ENCODE data around the gene NCBP2.
A peak's percentile ranks its signal among the peaks of the same experiment; 100 is the strongest.

Gene NCBP2

DNA sequence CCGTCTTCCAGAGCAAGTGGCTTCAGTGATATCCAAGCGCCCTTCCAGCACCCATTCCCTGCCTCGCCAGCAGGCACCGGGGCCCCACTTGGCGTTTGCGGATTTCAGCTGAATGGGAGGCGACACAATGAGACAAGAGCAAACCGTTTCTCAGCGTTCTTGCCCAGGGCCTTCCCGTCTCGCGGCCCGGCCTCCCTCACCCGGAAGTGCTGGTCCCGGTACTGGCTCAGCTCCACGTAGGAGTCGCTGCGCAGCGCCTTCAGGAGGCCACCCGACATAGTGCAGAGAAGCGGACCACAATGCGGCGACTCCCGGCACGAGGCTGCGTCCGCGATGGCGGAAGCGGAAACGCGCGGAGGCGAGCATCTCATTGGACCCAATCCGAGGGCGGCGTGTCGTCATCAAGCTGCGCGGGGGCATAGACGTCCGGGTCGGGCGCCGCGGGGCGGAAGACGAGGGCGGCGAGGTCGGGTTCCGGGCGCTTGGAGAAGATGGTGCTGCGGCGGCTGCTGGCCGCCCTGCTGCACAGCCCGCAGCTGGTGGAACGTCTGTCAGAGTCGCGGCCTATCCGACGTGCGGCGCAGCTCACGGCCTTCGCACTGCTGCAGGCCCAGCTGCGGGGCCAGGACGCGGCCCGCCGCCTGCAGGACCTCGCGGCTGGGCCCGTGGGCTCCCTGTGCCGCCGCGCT, at the start of gene NCBP2:
Gene NCBP2, minus strand, starts transcription at position 303 of the 689 bp plus-strand sequence. Its CDS starts 25 bp downstream, at position 278.
- peak; percentile 96 for DNase-seq

DNA sequence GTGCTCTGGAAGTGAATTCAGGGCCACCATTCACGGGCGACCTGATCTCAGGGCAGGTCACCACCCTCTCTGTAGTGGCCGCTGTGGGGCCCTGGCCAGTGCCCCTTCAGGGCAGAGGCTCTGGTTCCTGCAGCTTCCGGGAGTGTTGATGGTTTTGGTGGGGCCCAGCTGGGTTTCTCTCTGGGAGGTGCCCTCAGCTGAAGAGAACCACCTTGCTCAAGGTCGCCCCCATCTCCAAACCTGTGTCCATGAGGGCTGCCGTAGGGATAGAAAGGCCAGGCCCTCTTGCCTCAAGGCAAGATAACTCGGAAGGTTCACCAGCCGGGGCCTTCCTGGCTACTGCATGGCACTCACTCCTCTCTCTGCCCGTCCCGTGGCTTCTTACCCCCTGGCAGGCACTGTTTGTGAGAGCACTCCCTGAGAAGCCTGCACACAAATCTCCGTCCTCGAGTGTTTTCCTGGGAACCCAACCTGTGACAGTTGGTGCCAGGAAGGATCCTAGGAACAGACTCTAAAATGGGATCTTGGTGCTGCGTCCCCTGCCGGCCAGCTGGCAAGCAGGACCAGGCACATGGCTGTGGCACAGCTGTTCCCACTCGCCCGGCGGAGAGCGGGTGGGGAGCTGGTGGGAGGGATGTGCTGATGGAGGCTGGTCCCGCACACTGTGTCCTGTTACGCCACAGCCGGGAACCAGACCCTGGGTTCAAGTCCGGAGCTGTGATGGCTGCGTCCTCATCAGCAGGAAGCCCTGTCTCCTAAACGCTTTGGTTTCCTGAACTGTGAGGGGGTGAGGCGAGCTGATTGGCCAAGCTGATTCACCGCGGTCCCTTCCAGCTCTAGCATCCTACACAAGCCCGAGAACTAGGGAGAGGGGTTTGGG, 49.5 kb upstream of the NCBP2 start:
- DNase-seq: no peak

DNA sequence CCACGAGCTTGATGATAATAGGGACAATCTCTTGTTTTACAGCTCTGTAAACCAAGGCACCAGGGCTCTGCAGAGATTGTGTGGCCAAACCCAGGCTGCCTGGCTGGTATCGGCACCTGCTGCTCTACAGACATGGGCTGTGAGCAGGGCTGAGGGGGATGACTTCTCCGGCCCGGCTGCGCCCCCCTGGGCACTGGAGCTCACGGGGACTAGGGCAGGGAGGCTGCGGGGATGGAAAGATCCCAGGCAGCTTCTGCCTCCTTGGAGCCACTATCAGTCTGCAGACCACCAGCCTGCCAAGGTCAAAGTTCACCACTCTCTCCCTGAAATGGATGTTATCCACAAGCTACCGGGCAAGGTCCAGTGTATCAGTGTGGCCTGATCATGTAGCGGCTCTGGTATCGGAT, 48.3 kb upstream of the NCBP2 start:
- no peak for DNase-seq

DNA sequence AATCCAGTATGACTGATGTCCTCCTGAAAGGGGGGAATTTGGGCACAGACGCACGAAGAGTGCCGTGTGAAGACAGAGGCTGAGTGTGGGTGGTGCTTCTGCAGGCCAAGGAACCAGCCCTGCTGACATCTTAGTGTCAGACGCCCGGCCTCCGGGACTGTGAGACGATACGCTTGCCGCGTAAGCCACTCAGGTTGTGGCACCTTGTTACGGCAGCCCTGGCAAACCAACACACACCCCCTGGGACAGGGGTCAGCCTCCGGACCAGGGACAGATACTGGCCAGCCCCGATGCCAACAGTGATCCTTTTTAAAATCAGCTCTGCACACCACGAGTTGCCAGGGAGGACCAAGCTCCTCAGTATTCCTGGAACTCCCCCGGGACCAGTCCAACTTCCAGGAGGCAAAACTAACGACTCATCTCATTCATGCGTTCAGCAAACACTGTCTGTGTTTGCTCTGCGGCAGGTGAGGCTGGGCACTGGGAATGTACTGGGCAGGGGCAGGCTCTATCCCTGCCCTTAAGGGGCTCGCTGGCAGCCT, 47.5 kb upstream of the NCBP2 start:
- DNase-seq: no peak

DNA sequence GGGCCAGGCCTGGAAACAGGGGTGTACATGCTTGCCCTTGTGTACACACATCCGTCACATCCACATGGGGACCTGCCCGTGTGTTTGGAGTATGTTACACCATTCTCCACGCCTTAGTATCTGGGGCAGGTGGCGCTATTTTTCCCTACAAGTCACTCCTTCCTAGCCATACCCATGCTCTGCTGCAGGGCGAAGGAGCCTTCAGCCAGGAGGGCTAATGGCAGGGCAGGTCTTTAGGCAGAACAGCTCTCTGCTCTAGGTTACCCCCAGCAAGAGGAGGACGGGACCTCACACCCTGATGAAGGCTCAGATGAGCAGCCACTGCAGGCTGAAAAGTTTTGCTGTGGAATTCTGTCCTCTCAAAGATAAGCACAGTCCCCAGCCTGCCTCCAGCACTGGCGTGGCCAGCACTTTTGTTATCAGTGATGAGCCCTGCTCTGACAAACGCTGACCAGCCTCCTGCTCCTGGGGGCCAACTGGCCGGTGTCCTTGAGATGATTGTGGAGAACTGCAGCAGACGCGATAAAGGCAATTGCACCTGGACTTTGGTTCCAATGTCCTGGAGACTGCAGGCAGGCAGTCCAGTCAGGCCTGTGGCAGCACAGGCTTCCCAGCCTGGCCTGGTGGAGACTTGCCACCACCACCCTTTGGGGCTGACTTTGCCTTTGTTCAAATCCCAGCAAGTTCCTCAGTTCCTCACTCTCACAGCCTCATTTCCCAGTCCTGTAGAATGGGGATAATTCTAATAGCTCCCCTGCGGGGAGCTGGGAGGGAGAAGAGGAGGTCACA, 46.1 kb upstream of the NCBP2 start:
- DNase-seq: no peak

DNA sequence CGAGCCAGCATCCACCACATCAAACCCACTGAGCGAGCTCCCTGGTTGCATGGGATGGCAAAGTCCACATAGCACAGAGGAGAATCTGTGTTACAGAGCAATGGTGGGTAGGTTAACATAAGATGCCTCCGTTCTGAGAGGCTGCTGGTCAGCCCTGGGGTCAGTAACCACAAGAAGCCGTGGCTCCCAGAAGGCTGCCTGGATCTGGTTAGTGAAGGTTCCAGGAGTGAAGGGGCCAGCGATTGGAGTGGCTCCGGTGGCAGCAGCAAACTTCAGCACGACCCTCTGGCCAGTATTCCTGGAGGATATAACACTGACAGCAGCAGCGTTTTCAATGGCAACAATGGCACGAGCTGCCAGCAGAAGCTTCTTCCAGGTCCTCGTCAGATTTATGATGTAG, 44.7 kb upstream of the NCBP2 start:
- DNase-seq: no peak

DNA sequence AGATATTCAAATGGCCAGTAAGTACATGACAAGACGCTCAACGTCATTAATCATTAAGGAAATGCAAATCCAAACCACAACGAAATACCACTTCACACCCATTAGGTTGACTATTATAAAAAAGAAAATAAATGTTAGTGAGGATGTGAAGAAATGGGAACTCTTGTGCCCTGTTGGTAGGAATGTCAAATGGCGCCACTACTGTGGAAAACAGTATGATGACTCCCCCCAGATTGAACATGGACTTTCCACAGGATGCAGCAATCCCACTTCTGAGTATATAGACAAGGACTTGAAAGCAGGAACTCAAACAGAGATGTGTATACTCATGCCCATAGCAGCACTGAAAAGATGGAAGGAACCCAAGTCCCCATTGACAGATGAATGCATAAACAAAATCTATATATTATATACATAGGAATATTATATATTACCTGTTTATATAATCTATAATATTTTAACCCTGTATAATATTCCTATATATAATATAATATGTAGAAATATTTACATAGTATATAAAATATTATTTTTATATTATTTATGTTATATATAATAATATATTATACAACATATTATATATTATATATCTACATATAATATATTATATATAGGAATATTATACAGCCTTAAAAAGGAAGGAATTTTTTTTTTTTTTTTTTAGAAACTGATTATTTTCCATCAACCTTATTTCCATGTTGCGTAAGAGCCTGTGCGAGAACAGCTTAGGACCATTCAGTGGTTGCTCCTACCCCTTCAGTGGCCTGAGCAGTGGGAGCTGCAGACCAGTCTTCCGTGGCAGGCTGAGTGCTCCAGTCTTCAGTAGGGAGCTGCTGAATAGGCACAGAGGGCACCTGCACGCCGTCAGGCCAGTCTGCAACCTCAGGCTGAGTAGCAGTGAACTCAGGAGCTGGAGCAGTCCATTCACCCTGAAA, 43.9 kb upstream of the NCBP2 start:
- no peak for DNase-seq

DNA sequence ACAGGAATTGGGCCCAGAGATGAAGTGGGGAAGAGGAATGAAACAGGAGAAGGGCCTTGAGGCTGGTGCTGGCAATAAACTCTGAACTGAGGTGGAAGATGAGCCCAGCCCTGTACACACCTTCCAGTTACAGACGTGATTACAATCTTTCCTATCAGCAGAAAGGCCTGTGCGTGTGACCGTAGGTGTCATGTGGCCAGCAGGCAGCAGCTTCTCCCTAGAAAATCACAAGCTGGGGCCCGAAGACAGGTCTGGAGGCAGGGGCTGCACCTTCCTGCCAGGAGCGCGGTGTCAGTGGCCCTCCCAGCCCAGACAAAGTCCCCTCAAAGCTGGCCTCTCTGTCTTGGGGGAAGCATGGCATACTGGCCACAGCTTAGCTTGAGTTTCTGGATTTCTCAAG, 43.0 kb upstream of the NCBP2 start:
- DNase-seq: no peak

DNA sequence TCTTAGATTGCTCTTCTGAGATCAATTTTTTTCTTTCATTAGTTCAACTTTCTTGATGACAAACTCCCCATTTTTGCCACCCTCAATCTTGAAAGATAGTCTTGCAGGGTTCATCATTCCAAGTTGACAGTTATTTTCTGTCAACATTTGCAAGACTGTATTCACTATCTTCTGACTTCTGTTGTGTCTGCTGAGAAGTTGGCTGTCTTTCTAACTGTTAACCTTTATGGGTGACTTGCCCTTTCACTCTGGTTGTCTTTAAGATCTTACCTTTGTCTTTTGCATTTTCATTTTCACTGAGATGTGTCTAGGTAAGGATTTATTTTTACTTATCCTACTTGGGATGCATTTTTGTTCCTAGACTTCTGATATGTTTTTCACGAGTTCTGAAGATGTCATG, 40.9 kb upstream of the NCBP2 start:
- DNase-seq: no peak

DNA sequence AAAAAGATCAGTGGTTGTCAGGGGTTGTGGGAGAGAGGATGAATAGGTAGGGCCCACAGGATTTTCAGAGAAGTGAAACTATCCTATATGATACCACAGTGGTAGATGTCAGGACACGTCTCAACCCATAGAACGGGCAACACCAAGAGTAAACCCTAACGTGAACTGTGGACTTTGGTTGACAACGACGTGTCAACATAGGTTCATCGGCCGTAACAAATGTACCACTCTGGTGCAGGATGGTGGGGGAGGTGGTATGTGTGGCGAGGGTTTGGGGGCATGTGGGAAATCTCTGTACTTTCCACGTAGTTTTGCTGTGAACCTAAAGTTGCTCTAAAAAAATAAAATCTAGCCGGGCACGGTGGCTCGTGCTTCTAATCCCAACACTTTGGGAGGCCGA, 39.3 kb upstream of the NCBP2 start:
- DNase-seq: no peak

DNA sequence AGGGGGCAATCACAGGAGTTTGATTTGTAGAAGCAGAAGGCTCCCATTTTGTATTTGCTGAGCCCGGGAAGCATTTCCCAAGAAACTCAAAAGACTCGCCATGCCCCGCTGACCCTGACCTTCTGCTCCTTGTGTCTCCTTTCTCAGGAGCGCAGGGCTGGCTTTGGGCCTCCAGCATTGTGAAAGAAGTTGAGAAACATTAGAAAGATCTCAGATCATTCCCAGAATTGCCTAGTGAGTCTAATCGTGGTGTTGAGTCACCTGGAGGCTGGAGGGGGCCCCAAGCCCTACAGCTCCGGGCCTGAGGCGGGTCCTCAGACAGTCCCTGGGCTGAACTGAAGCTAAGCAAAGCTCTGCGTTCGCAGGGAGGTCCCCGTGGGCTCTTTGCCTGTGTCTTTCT, 37.2 kb upstream of the NCBP2 start:
- no peak for DNase-seq

DNA sequence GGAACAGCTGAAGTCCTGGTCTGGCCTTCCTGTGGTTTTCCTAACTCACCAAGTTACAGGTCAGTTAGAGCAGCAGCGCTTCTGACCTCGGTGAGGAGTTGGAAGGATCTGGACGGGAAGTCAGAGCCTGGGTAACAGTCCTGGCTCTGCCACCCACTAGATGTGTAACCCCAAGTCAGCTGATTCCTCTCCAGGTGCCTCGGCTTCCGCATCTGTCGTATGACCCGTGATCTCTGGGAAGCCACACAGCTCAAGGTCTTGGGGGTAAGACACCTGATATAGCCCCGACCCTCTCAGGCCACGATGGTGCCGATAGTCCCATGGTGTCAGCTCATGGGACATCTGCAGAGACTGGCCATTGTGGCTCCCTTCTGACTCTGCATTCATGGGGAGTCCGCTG, 34.6 kb upstream of the NCBP2 start:
- DNase-seq: no peak

DNA sequence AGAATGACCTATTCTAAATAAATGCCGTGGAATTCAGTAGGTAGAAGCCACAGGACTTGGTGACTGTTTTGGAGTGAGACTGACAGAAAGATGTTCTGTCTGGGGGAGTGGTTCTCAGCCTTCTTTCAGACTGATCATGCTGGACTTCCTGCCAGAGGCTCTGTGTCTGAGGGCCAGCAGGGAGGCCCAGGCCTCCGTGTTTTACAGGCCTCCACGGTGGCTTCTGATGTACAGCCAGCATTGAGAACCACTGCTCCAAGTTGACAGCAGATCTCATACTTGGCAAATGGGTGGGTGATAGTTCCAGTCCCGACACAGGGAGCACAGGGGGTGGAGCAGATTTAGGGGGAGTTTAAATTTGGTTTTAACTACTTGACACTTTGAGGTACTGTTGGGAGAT, 33.0 kb upstream of the NCBP2 start:
- no peak for DNase-seq

DNA sequence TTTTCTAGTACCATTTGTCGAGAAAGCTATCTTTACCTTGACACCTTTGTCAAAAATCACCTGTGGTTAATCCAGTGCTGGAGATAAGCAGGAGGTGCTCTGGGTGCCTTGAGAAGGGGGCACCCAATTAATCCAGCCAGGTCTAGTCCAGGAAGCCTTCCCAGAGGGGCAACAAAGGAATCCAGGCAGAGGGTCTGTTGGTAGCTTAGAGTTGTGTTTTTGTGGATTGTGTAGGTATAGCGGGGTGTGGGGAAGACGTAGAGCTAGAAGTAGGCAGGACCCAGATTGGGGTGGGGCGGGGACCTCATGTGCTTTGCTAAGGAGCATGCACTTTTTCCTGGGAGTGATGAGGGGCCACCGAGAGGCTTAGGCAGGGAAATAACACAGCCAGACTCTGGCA, 32.3 kb upstream of the NCBP2 start:
- no peak for DNase-seq

DNA sequence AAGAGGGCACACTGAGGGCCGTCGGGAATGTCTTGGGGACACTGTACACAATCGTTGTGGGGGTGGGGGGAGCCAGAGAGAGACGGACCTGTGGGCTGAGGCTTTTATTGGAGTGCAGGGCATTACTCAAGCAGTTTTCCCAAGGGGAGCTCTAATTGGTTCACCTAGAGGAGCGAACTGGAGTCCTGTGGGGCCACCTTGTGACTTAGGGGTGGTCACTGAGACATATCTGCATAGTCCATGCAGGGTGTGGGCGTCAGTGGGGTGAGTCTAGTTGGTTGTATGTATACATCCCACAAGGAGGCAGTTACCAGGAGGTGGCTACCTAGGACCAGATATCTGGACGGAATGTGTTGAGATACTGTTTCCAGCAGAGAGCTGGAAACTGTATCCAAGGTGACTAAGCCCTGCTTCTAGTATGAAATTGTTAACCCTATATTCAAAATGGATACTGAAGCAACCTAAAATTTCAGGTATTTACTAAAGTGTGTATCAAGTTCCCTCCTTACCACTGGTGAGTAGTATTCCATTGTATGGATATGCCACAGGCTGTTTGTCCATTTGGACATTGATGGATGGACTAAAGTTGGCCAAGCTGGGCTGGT, 28.9 kb upstream of the NCBP2 start:
- no peak for DNase-seq

DNA sequence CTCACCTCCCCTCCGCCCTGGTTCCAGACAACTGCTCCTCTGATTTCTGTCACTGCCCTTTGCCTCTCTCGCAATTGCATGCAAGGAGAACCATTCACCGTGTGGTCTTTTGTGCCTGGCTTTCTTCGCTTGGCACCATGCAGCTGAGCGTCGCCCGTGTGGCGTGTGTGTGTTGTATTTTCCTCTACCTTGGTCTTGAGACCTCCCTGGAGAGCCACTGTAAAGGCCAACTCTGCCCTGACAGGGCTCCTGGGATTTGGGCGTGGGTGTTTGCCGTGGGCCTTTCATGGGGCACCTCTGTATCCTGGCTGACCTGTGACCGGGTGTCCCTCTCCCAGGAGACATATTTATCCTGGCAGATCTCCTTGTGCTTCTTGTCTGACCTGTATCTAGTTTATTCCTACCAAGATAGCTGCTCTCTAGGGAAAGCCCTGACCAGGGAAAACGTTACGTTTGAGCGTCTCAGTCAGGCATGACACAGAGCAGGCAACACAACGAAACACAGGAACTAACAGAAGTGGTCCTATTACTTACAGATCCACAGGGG, 28.3 kb upstream of the NCBP2 start:
- no peak for DNase-seq

DNA sequence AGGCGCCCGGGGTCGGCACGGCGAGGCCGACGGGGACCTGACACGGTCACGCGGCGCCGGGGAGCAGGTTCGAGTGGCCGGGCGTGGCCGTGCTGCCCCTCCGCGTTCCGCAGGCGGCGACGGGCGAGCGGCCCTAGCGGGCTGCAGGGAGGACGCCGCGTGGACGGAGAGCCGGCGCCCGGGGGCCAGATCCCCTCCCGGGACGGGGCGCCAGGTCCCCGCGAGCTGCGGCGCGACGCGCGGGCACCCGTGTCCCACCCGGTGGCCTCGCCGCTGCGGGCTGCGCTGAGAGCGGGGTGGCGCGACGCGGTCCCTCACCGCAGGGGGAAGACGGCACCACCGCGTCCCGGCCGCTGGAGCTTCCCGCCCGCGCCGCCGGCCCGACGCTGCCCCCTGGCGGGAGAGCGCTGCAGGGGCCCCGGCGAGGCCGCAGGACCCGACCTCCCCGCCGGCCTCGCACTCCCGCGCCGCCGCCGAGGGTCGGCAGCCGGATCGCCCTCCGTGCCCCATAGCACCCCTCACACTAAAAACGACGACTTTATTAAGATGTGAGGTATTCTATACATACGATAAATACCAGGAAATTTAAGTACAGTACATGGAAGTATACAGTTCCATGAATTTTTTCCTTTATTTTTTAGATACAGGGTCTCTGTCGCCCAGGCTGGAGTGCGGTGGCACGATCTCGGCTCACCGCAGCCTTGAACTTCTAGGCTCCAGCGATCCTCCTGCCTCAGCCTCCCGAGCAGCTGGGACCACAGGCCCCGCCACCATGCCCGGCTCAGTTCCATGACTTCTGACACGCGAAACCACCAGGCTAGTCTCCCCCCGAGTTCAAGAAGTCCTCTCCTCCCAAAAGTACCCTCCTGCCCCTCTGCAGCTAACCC, 27.6 kb upstream of the NCBP2 start:
- DNase-seq: no peak

DNA sequence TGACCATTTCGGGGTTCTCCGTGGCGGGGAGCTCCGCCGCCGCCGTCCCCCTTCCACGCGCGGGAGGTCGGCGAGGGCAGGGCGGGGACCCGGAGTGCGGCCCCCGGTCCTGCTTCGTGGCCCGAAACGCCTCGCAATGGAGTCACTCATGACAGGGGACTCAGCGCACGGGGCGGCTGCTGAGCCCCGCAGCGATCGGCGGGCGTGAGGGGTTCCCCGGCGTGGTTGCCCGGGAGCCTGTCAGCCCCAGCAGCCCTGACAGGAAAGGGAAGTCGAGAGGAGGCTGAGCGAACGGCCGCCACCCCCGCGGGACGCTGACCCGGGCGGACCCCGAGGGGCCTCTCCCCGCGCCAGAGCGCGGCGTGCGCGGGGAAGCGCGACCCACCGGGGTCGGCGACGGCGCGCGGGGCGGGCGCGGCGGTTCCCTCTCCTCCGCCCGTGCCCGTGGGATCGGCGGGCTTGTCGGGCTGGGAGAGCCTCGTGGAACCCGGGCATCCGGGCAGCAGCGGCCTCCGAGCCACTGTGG, 26.9 kb upstream of the NCBP2 start:
- no peak for DNase-seq

DNA sequence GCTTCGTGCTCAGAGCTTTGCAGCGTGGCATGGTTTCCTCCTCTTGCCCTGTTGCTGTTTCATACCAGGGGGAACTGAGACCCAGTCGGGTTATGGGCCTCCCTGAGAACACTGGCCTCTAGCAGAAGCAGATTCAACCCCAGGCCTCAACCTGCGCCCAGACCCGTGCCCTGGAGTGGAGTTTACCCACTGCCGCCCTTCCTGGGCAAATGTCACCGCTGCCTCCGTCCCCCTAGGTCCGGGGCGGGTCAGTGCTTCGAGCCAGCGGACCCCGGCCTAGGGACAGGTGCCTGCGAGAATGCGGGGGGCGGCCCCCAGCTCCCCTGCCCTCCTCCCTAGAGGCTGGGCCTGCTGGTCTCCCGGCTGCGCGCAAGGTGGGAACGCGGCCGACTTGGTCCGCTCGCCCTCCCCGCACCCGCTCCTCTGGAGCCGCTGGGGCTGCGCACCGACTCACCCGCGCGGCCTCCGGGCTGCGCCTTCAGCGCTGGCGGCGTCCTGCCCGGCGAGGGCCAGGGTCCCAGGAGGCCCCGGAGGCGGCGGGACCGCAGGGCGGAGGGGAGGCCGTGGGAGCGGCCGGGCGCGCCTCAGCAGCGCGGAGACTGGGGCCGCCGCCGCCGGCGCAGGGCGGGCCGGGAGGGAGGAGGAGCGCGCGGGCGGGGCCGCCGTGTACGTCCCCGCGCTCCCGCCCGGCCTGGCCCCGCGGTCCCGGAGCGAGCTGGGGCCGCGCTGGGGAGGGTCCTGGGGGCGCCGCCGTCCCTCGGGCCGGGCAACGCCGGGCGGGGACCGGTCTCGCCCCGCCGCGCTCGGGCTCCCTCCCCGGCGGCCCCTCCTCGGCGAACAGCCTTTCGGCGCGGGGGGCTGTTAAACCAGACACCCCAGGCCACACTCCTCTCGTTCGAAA, 26.2 kb upstream of the NCBP2 start, which contains the start of gene PIGZ:
Gene PIGZ, minus strand, starts transcription at position 601 of the 901 bp plus-strand sequence. CDS start 16,802 bp downstream, outside the sequence.
- DNase-seq: no peak
